HepG2 (cell line): Measurements from ENCODE around the gene PYGL. TPM values are rescaled to one million over a fixed set of nuclear protein-coding genes. Genes with fewer than 3 reads are reported as not detected.

Source experiments
- CBX5 ChIP-seq: sonication (generic); formaldehyde crosslinking; IDR thresholded peaks from 2 replicates; pipeline ENCODE4 v1.4.0; 2020; ENCODE audit warnings: missing genetic modification reagents, borderline replicate concordance
- DMAP1 ChIP-seq: IDR thresholded peaks from 2 replicates; pipeline ENCODE4 v1.6.1; 2016
- GTF2F1 ChIP-seq: fragments of 150-350 bp; IDR thresholded peaks from 2 replicates; pipeline ENCODE4 v1.6.1; 2014; ENCODE audit warnings: low read length
- SP5 ChIP-seq: IDR thresholded peaks from 2 replicates; pipeline ENCODE4 v1.6.1; 2016; ENCODE audit warnings: low read depth, borderline replicate concordance
- TRIM24 ChIP-seq: sonication (generic); formaldehyde crosslinking; IDR thresholded peaks from 2 replicates; pipeline ENCODE4 v1.8.0; 2022; ENCODE audit warnings: mild to moderate bottlenecking, missing genetic modification reagents
- WIZ ChIP-seq: sonication (generic); formaldehyde crosslinking; IDR thresholded peaks from 2 replicates; pipeline ENCODE4 v1.5.1; 2020; ENCODE audit warnings: mild to moderate bottlenecking, missing genetic modification reagents
- ZBTB21 ChIP-seq: sonication (generic); formaldehyde crosslinking; IDR thresholded peaks from 2 replicates; pipeline ENCODE4 v1.4.0; 2020; ENCODE audit warnings: missing genetic modification reagents
- ZSCAN12 ChIP-seq: sonication (generic); formaldehyde crosslinking; IDR thresholded peaks from 2 replicates; pipeline ENCODE4 v1.9.0; 2021; ENCODE audit warnings: mild to moderate bottlenecking, missing genetic modification reagents
- polyA plus RNA-seq, 8 experiments: library from polyadenylated mRNA; depleted of rRNA in 3 of 8; stranded (reverse) in 7 of 8; unstranded in 1 of 8; fragments of >200 nt; fragmentation: Illumina TruSeq in 4 of 8; extraction: Trizol in 4 of 8; gene quantifications; 2 replicates each; pipeline versions ENCODE4 v1.2.1 to v1.2.3, GENCODE V29; 2011 to 2016; ENCODE audit warnings: low read depth in 4 of 8, missing spikeins in 1 of 8, mixed read lengths in 1 of 8; ENCODE audit not compliant: insufficient read depth in 1 of 8
- total RNA-seq, 5 experiments: library from RNA; depleted of rRNA; stranded (reverse); fragments of >200 nt; fragmentation: Illumina TruSeq; extraction: Trizol; gene quantifications; 2 replicates each; pipeline ENCODE4 v1.2.3, GENCODE V29; 2016; ENCODE audit warnings: low read depth in 1 of 5
- TF ChIP-seq, protein P1 (sequence below): sonication (generic); formaldehyde crosslinking; IDR thresholded peaks from 2 replicates; pipeline ENCODE4 v1.4.0; 2020; ENCODE audit warnings: mild to moderate bottlenecking, missing genetic modification reagents, borderline replicate concordance
- TF ChIP-seq, protein P2 (sequence below), 2 experiments: fragments of 450-650 bp in 1 of 2; sonication (generic) in 1 of 2; formaldehyde crosslinking; IDR thresholded peaks; 2 replicates each; pipeline versions ENCODE4 v1.5.0 to v1.8.0; 2020 to 2022; ENCODE audit warnings: mild to moderate bottlenecking in 1 of 2, missing genetic modification reagents in 1 of 2
- TF ChIP-seq, protein P3 (sequence below): fragments of 450-650 bp; IDR thresholded peaks from 2 replicates; pipeline ENCODE4 v1.6.1; 2016
- TF ChIP-seq, protein P4 (sequence below): sonication (generic); formaldehyde crosslinking; IDR thresholded peaks from one replicate; pipeline ENCODE4 v1.5.1; 2020; ENCODE audit warnings: mild to moderate bottlenecking, missing genetic modification reagents; ENCODE audit errors: not compliant biosample characterization
- TF ChIP-seq, protein P5 (sequence below): sonication (generic); formaldehyde crosslinking; IDR thresholded peaks from 2 replicates; pipeline ENCODE4 v1.5.1; 2020; ENCODE audit warnings: missing genetic modification reagents, mild to moderate bottlenecking, borderline replicate concordance
- TF ChIP-seq, protein P6 (sequence below): sonication (generic); formaldehyde crosslinking; IDR thresholded peaks from 2 replicates; pipeline ENCODE4 v1.4.0; 2020; ENCODE audit warnings: low read depth, mild to moderate bottlenecking, missing genetic modification reagents

PYGL gene
- total and polyA plus RNA-seq, 2 of the 13 experiments (the other 11 are each of a cell fraction or from before 2014, with no cell fraction given), result 98.4 to 110 TPM

DNA sequence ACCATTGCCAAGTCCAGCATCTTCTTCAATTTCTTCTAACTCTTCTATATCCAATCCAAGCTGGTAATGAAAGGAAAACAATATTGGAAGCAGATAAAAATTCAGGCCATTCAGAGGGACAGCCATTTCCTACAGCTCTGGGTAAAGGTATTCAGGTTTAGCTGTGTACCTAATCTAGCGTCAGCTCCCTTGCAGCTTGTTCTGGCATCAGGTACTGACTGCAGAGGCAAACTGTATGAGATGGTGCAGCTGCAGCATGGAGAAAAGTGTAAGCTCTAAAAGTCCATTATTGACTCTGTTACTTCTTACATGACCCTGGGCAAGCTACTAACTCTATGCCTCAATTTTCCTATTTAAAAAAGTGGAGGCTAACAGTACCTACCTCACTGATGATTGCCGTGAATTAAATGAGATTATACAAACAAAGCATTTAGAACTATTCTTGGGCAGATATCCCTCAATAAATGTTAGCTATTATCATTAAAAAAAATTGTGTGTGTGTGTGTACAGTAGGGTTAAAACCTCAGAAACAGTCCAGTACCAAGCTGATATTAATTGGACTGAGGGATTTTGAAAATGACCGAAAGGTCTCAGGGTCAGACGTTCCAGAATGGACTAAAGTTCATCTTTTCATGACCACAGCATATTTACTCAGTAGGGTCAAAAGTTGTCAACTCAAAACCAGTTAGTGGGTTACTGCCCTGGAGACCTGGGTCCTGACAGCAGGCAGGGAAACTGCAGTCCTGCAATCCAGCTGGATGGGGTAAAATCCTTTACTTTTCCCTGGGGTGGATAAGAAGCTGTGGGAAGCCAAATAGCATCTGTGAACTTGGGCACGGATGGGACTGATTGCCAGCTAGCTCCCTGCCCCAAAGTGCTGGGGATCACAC lies 8.9 kb downstream of the PYGL start (continued):
- TF ChIP-seq, protein P1, sequence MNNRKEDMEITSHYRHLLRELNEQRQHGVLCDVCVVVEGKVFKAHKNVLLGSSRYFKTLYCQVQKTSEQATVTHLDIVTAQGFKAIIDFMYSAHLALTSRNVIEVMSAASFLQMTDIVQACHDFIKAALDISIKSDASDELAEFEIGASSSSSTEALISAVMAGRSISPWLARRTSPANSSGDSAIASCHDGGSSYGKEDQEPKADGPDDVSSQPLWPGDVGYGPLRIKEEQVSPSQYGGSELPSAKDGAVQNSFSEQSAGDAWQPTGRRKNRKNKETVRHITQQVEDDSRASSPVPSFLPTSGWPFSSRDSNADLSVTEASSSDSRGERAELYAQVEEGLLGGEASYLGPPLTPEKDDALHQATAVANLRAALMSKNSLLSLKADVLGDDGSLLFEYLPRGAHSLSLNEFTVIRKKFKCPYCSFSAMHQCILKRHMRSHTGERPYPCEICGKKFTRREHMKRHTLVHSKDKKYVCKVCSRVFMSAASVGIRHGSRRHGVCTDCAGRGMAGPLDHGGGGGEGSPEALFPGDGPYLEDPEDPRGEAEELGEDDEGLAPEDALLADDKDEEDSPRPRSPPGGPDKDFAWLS (CRISPR knock-in tag), result no peak
- TF ChIP-seq DMAP1, result no peak
- TF ChIP-seq TRIM24 (CRISPR knock-in tag), result no peak
- TF ChIP-seq ZSCAN12 (CRISPR knock-in tag), result no peak
- TF ChIP-seq, protein P2, sequence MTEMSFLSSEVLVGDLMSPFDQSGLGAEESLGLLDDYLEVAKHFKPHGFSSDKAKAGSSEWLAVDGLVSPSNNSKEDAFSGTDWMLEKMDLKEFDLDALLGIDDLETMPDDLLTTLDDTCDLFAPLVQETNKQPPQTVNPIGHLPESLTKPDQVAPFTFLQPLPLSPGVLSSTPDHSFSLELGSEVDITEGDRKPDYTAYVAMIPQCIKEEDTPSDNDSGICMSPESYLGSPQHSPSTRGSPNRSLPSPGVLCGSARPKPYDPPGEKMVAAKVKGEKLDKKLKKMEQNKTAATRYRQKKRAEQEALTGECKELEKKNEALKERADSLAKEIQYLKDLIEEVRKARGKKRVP (CRISPR knock-in tag; IDR thresholded peaks at IDR 0.05), result no peak
- no peak for TF ChIP-seq GTF2F1
- no peak for TF ChIP-seq CBX5 (CRISPR knock-in tag)
- TF ChIP-seq, protein P3, sequence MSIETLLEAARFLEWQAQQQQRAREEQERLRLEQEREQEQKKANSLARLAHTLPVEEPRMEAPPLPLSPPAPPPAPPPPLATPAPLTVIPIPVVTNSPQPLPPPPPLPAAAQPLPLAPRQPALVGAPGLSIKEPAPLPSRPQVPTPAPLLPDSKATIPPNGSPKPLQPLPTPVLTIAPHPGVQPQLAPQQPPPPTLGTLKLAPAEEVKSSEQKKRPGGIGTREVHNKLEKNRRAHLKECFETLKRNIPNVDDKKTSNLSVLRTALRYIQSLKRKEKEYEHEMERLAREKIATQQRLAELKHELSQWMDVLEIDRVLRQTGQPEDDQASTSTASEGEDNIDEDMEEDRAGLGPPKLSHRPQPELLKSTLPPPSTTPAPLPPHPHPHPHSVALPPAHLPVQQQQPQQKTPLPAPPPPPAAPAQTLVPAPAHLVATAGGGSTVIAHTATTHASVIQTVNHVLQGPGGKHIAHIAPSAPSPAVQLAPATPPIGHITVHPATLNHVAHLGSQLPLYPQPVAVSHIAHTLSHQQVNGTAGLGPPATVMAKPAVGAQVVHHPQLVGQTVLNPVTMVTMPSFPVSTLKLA, result no peak
- no peak for TF ChIP-seq ZBTB21 (CRISPR knock-in tag)
- no peak for TF ChIP-seq SP5
- no peak for TF ChIP-seq WIZ (CRISPR knock-in tag)
- TF ChIP-seq, protein P4, sequence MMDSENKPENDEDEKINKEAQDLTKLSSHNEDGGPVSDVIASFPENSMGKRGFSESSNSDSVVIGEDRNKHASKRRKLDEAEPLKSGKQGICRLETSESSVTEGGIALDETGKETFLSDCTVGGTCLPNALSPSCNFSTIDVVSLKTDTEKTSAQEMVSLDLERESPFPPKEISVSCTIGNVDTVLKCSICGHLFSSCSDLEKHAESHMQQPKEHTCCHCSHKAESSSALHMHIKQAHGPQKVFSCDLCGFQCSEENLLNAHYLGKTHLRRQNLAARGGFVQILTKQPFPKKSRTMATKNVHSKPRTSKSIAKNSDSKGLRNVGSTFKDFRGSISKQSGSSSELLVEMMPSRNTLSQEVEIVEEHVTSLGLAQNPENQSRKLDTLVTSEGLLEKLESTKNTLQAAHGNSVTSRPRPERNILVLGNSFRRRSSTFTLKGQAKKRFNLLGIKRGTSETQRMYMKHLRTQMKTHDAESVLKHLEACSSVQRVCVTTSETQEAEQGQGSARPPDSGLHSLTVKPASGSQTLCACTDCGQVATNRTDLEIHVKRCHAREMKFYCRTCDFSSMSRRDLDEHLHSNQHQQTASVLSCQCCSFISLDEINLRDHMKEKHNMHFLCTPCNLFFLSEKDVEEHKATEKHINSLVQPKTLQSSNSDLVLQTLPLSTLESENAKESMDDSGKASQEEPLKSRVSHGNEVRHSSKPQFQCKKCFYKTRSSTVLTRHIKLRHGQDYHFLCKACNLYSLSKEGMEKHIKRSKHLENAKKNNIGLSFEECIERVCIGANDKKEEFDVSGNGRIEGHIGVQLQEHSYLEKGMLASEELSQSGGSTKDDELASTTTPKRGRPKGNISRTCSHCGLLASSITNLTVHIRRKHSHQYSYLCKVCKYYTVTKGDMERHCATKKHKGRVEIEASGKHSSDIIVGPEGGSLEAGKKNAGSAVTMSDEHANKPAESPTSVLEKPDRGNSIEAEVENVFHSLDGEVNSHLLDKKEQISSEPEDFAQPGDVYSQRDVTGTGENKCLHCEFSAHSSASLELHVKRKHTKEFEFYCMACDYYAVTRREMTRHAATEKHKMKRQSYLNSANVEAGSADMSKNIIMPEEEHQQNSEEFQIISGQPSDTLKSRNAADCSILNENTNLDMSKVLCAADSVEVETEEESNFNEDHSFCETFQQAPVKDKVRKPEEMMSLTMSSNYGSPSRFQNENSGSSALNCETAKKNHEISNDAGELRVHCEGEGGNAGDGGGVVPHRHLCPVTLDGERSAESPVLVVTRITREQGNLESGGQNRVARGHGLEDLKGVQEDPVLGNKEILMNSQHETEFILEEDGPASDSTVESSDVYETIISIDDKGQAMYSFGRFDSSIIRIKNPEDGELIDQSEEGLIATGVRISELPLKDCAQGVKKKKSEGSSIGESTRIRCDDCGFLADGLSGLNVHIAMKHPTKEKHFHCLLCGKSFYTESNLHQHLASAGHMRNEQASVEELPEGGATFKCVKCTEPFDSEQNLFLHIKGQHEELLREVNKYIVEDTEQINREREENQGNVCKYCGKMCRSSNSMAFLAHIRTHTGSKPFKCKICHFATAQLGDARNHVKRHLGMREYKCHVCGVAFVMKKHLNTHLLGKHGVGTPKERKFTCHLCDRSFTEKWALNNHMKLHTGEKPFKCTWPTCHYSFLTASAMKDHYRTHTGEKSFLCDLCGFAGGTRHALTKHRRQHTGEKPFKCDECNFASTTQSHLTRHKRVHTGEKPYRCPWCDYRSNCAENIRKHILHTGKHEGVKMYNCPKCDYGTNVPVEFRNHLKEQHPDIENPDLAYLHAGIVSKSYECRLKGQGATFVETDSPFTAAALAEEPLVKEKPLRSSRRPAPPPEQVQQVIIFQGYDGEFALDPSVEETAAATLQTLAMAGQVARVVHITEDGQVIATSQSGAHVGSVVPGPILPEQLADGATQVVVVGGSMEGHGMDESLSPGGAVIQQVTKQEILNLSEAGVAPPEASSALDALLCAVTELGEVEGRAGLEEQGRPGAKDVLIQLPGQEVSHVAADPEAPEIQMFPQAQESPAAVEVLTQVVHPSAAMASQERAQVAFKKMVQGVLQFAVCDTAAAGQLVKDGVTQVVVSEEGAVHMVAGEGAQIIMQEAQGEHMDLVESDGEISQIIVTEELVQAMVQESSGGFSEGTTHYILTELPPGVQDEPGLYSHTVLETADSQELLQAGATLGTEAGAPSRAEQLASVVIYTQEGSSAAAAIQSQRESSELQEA (CRISPR knock-in tag), result no peak
- TF ChIP-seq, protein P5, sequence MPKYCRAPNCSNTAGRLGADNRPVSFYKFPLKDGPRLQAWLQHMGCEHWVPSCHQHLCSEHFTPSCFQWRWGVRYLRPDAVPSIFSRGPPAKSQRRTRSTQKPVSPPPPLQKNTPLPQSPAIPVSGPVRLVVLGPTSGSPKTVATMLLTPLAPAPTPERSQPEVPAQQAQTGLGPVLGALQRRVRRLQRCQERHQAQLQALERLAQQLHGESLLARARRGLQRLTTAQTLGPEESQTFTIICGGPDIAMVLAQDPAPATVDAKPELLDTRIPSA, result no peak
- TF ChIP-seq, protein P6, sequence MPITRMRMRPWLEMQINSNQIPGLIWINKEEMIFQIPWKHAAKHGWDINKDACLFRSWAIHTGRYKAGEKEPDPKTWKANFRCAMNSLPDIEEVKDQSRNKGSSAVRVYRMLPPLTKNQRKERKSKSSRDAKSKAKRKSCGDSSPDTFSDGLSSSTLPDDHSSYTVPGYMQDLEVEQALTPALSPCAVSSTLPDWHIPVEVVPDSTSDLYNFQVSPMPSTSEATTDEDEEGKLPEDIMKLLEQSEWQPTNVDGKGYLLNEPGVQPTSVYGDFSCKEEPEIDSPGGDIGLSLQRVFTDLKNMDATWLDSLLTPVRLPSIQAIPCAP (CRISPR knock-in tag), result no peak
